SK-N-SH (cell line): ENCODE results near the gene KAT6B. TPM values are rescaled to one million over a fixed set of nuclear protein-coding genes. Genes with fewer than 3 reads are reported as not detected.

Experiments
- CTCF ChIA-PET: fragments of 300-600, 350-600 bp; formaldehyde crosslinking; extraction: SDS; loops from one replicate; lab custom pipeline; 2021; lab: Yijun Ruan, JAX
- POLR2A ChIA-PET: fragments of 350-600 bp; sonication (Branson Sonifier 250); formaldehyde crosslinking; extraction: SDS; loops from one replicate; lab custom pipeline; 2020; ENCODE audit warnings: antibody characterized with exemption, inconsistent platforms; lab: Yijun Ruan, JAX
- DNase-seq: peaks from one replicate; pipeline ENCODE4 v3.0.0; 2012
- H2AFZ ChIP-seq: fragments of 200-600 bp; sonication (generic); 2 replicates; pipeline ENCODE4 v1.8.1; 2016; ENCODE audit warnings: antibody characterized with exemption, mild to moderate bottlenecking, low read depth
- H3F3A ChIP-seq: fragments of 200-600 bp; sonication (generic); replicated peaks from 2 replicates; pipeline ENCODE3; 2016; ENCODE audit warnings: antibody characterized with exemption, mild to moderate bottlenecking; ENCODE audit not compliant: insufficient read depth
- H3K27ac ChIP-seq, 2 experiments: fragments of 200-500 bp in 1 of 2; fragments of 200-600 bp in 1 of 2; sonication (Bioruptor generic) in 1 of 2; sonication (generic), shearing (Covaris generic) in 1 of 2; 2 replicates each; pipeline versions ENCODE4 v1.5.1 to v1.6.1; 2014 to 2016; ENCODE audit warnings: low read depth in 2 of 2, inconsistent platforms in 1 of 2, low read length in 1 of 2, mild to moderate bottlenecking in 1 of 2, mixed read lengths in 1 of 2
- H3K27me3 ChIP-seq: fragments of 200-600 bp; sonication (generic), shearing (Covaris generic); 2 replicates; pipeline ENCODE4 v1.6.1; 2016; ENCODE audit warnings: mixed run types; ENCODE audit not compliant: insufficient read depth
- H3K36me3 ChIP-seq, 2 experiments: fragments of 200-500 bp in 1 of 2; fragments of 200-600 bp in 1 of 2; sonication (Bioruptor generic) in 1 of 2; sonication (generic) in 1 of 2; replicated peaks in 1 of 2; 2 replicates each; pipeline versions ENCODE3 to v1.5.1; 2014 to 2016; ENCODE audit warnings: low read length in 1 of 2, mild to moderate bottlenecking in 1 of 2; ENCODE audit not compliant: insufficient read depth in 2 of 2, control insufficient read depth in 1 of 2
- H3K4me1 ChIP-seq, 2 experiments: fragments of 200-500 bp in 1 of 2; fragments of 200-600 bp in 1 of 2; sonication (Bioruptor generic) in 1 of 2; sonication (generic), shearing (Covaris generic) in 1 of 2; 2 replicates each; pipeline versions ENCODE4 v1.5.1 to v1.6.1; 2014 to 2016; ENCODE audit warnings: low read depth in 1 of 2, low read length in 1 of 2, mixed run types in 1 of 2; ENCODE audit not compliant: insufficient read depth in 2 of 2, control insufficient read depth in 1 of 2
- H3K4me2 ChIP-seq: fragments of 200-600 bp; sonication (generic), shearing (Covaris generic); 2 replicates; pipeline ENCODE4 v1.6.1; 2017; ENCODE audit warnings: mixed run types
- H3K4me3 ChIP-seq, 2 experiments: fragments of 200-500 bp in 1 of 2; fragments of 200-600 bp in 1 of 2; sonication (Bioruptor generic) in 1 of 2; sonication (generic), shearing (Covaris generic) in 1 of 2; 2 replicates each; pipeline versions ENCODE4 v1.5.1 to v1.8.1; 2014 to 2016; ENCODE audit warnings: low read depth in 2 of 2, inconsistent platforms in 1 of 2, low read length in 1 of 2, mild to moderate bottlenecking in 1 of 2, mixed read lengths in 1 of 2, moderate library complexity in 1 of 2
- H3K79me2 ChIP-seq: fragments of 200-600 bp; sonication (generic); 2 replicates; pipeline ENCODE4 v1.8.1; 2017; ENCODE audit warnings: mild to moderate bottlenecking; ENCODE audit not compliant: insufficient read depth
- H3K9ac ChIP-seq: fragments of 200-600 bp; sonication (generic); 2 replicates; pipeline ENCODE4 v1.6.1; 2017; ENCODE audit warnings: mixed run types
- H3K9me2 ChIP-seq: fragments of 200-600 bp; sonication (generic); 2 replicates; pipeline ENCODE4 v1.6.1; 2017; ENCODE audit warnings: mixed run types
- H3K9me3 ChIP-seq: fragments of 200-600 bp; sonication (generic); 2 replicates; pipeline ENCODE4 v1.6.1; 2017; ENCODE audit warnings: mixed run types, mild to moderate bottlenecking, moderate library complexity
- H4K20me1 ChIP-seq: fragments of 200-600 bp; sonication (generic); 2 replicates; pipeline ENCODE4 v1.6.1; 2017; ENCODE audit warnings: mild to moderate bottlenecking, mixed run types; ENCODE audit not compliant: insufficient read depth
- CHD2 ChIP-seq: fragments of 150-350 bp; IDR thresholded peaks from 2 replicates; pipeline ENCODE4 v1.6.1; 2018; ENCODE audit warnings: low read length; ENCODE audit not compliant: partially characterized antibody
- ELF1 ChIP-seq: IDR thresholded peaks from 2 replicates; pipeline ENCODE4 v1.4.0; 2012
- FOXM1 ChIP-seq: IDR thresholded peaks from 2 replicates; pipeline ENCODE4 v1.4.0; 2012; ENCODE audit warnings: low read depth, mild to moderate bottlenecking
- GABPA ChIP-seq: IDR thresholded peaks from 2 replicates; pipeline ENCODE4 v1.4.0; 2012; ENCODE audit warnings: low read depth, mild to moderate bottlenecking
- GATA2 ChIP-seq: sonication (generic); formaldehyde crosslinking; IDR thresholded peaks from 2 replicates; pipeline ENCODE4 v1.5.0; 2020; ENCODE audit warnings: mild to moderate bottlenecking, missing genetic modification reagents
- MEF2A ChIP-seq: IDR thresholded peaks from 2 replicates; pipeline ENCODE4 v1.4.0; 2012; ENCODE audit warnings: low read depth, borderline replicate concordance
- NFIC ChIP-seq: IDR thresholded peaks from 2 replicates; pipeline ENCODE4 v1.4.0; 2012; ENCODE audit warnings: borderline replicate concordance
- RAD21 ChIP-seq: IDR thresholded peaks from 2 replicates; pipeline ENCODE4 v1.6.1; 2012; ENCODE audit warnings: mild to moderate bottlenecking, low read length
- RCOR1 ChIP-seq: fragments of 150-350 bp; IDR thresholded peaks from 2 replicates; pipeline ENCODE4 v1.6.1; 2017; ENCODE audit warnings: antibody characterized with exemption, low read length
- TAF1 ChIP-seq: IDR thresholded peaks from 2 replicates; pipeline ENCODE4 v1.6.1; 2012; ENCODE audit warnings: low read depth, mild to moderate bottlenecking, low read length, moderate library complexity, borderline replicate concordance
- TCF12 ChIP-seq: IDR thresholded peaks from 2 replicates; pipeline ENCODE4 v1.4.0; 2012
- YY1 ChIP-seq: IDR thresholded peaks from 2 replicates; pipeline ENCODE4 v1.4.0; 2012; ENCODE audit warnings: low read depth, mild to moderate bottlenecking
- WGBS: methylation state at CpG from one replicate; pipeline ENCODE4 v1.1.6; 2017; ENCODE audit warnings: low lambda C conversion rate; 5-methylcytosine and 5-hydroxymethylcytosine counted together
- polyA plus RNA-seq, 3 experiments: library from polyadenylated mRNA; depleted of rRNA; stranded (reverse); fragments of >200 nt; gene quantifications; 2 replicates each; pipeline ENCODE4 v1.2.3, GENCODE V29; 2012
- TF ChIP-seq, protein P1 (sequence below): IDR thresholded peaks from 2 replicates; pipeline ENCODE4 v1.4.0; 2012; ENCODE audit warnings: low read depth, borderline replicate concordance
- TF ChIP-seq, protein P2 (sequence below): fragments of 150-350 bp; IDR thresholded peaks from 2 replicates; pipeline ENCODE4 v1.6.1; 2016; ENCODE audit warnings: mild to moderate bottlenecking, low read depth, low read length
- TF ChIP-seq, protein P3 (sequence below): IDR thresholded peaks from 2 replicates; pipeline ENCODE4 v1.6.1; 2012; ENCODE audit warnings: mild to moderate bottlenecking, low read depth, low read length, moderate library complexity
- TF ChIP-seq, protein P4 (sequence below): IDR thresholded peaks from 2 replicates; pipeline ENCODE4 v1.4.0; 2012; ENCODE audit warnings: low read depth
- TF ChIP-seq, protein P5 (sequence below): IDR thresholded peaks from 2 replicates; pipeline ENCODE4; 2012
- TF ChIP-seq, protein P6 (sequence below): IDR thresholded peaks from 2 replicates; pipeline ENCODE4 v1.4.0; 2012; ENCODE audit warnings: low read depth, borderline replicate concordance

Gene KAT6B
- polyA plus RNA-seq, 1 of the 3 experiments (the other 2 are of a cell fraction), result 4.3 TPM

DNA sequence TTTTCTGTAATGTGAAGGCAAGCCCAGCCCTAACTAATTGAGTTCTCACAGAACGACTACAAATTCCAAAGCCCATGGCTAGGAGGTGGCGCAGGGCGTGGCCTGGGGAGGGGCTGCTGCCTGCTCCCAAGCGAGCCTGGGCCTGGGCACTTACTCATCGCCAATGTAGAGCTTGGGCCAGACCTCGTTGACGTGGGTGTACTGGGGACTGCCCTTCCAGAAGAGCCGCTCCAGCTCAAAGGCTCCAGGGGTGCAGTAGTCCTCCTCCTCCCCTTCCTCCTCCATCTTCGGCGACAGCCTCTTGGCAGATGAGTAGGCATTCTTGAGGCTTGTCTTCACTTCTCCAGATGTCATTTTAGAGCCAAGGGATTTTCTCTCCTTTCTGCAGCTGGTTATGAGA is 231.8 kb downstream of the KAT6B start:
- Histone ChIP-seq H2AFZ (no peak overlapping the region), H3K4me3 (no peak overlapping the region), H3K27ac (no peak overlapping the region), H3K27me3 (no peaks in the 10 kb centered on the region), H3K4me1 (peaks cover 0 to 8% of the 10 kb centered on the region in 2 experiments; a peak in 1 of 4 replicates), H3K9me2 (no peaks in the 10 kb centered on the region), H3F3A (no peaks in the 10 kb centered on the region), H3K79me2 (no peaks in the 10 kb centered on the region), H3K4me2 (no peak overlapping the region), H3K36me3 (no peaks in the 10 kb centered on the region), H3K9ac (no peak overlapping the region), H4K20me1 (no peaks in the 10 kb centered on the region), H3K9me3 (no peaks in the 10 kb centered on the region)
- DNase-seq, result no peak
- ChIA-PET POLR2A (no interaction called here), CTCF (interaction anchor here (1.0 to 1.5 kb wide), 2 partner anchors 14 to 29 kb away, joined by 4 read pairs; no protein-coding TSS in a partner anchor)
- TF ChIP-seq TCF12 (no peak), TAF1 (no peak), FOXM1 (no peak), RCOR1 (no peak), CHD2 (no peak), NFIC (no peak), YY1 (no peak), GATA2 (CRISPR knock-in tag) (no peak), GABPA (no peak), ELF1 (no peak), MEF2A (no peak), RAD21 (no peak)
- TF ChIP-seq, protein P1, sequence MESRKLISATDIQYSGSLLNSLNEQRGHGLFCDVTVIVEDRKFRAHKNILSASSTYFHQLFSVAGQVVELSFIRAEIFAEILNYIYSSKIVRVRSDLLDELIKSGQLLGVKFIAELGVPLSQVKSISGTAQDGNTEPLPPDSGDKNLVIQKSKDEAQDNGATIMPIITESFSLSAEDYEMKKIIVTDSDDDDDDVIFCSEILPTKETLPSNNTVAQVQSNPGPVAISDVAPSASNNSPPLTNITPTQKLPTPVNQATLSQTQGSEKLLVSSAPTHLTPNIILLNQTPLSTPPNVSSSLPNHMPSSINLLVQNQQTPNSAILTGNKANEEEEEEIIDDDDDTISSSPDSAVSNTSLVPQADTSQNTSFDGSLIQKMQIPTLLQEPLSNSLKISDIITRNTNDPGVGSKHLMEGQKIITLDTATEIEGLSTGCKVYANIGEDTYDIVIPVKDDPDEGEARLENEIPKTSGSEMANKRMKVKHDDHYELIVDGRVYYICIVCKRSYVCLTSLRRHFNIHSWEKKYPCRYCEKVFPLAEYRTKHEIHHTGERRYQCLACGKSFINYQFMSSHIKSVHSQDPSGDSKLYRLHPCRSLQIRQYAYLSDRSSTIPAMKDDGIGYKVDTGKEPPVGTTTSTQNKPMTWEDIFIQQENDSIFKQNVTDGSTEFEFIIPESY, result no peak
- TF ChIP-seq, protein P2, sequence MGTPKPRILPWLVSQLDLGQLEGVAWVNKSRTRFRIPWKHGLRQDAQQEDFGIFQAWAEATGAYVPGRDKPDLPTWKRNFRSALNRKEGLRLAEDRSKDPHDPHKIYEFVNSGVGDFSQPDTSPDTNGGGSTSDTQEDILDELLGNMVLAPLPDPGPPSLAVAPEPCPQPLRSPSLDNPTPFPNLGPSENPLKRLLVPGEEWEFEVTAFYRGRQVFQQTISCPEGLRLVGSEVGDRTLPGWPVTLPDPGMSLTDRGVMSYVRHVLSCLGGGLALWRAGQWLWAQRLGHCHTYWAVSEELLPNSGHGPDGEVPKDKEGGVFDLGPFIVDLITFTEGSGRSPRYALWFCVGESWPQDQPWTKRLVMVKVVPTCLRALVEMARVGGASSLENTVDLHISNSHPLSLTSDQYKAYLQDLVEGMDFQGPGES, result no peak
- TF ChIP-seq, protein P3, sequence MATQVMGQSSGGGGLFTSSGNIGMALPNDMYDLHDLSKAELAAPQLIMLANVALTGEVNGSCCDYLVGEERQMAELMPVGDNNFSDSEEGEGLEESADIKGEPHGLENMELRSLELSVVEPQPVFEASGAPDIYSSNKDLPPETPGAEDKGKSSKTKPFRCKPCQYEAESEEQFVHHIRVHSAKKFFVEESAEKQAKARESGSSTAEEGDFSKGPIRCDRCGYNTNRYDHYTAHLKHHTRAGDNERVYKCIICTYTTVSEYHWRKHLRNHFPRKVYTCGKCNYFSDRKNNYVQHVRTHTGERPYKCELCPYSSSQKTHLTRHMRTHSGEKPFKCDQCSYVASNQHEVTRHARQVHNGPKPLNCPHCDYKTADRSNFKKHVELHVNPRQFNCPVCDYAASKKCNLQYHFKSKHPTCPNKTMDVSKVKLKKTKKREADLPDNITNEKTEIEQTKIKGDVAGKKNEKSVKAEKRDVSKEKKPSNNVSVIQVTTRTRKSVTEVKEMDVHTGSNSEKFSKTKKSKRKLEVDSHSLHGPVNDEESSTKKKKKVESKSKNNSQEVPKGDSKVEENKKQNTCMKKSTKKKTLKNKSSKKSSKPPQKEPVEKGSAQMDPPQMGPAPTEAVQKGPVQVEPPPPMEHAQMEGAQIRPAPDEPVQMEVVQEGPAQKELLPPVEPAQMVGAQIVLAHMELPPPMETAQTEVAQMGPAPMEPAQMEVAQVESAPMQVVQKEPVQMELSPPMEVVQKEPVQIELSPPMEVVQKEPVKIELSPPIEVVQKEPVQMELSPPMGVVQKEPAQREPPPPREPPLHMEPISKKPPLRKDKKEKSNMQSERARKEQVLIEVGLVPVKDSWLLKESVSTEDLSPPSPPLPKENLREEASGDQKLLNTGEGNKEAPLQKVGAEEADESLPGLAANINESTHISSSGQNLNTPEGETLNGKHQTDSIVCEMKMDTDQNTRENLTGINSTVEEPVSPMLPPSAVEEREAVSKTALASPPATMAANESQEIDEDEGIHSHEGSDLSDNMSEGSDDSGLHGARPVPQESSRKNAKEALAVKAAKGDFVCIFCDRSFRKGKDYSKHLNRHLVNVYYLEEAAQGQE, result no peak
- TF ChIP-seq, protein P4, sequence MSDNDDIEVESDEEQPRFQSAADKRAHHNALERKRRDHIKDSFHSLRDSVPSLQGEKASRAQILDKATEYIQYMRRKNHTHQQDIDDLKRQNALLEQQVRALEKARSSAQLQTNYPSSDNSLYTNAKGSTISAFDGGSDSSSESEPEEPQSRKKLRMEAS, result no peak
- TF ChIP-seq, protein P5, sequence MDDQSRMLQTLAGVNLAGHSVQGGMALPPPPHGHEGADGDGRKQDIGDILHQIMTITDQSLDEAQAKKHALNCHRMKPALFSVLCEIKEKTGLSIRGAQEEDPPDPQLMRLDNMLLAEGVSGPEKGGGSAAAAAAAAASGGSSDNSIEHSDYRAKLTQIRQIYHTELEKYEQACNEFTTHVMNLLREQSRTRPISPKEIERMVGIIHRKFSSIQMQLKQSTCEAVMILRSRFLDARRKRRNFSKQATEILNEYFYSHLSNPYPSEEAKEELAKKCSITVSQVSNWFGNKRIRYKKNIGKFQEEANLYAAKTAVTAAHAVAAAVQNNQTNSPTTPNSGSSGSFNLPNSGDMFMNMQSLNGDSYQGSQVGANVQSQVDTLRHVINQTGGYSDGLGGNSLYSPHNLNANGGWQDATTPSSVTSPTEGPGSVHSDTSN, result no peak
- TF ChIP-seq, protein P6, sequence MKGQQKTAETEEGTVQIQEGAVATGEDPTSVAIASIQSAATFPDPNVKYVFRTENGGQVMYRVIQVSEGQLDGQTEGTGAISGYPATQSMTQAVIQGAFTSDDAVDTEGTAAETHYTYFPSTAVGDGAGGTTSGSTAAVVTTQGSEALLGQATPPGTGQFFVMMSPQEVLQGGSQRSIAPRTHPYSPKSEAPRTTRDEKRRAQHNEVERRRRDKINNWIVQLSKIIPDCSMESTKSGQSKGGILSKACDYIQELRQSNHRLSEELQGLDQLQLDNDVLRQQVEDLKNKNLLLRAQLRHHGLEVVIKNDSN, result no peak
- 90% methylated on average over 10 of the region's 10 CpGs for WGBS
